ENCODE data around the gene LRCH3. TPM values are rescaled to one million over a fixed set of nuclear protein-coding genes. Genes with fewer than 3 reads are reported as not detected.
A peak's percentile ranks its signal among the peaks of the same experiment; 100 is the strongest.

Gene LRCH3
- polyA plus RNA-seq, 2 of the 4 experiments (the other 2 are of a cell fraction), result 14.2 to 44.6 TPM

GRCh38 chr3:197752107-197752506, 38.9 kb upstream of the LRCH3 start:
- no peak for DNase-seq (ENCODE audit: low read depth in 1 of 2, low spot score in 1 of 2)

DNA sequence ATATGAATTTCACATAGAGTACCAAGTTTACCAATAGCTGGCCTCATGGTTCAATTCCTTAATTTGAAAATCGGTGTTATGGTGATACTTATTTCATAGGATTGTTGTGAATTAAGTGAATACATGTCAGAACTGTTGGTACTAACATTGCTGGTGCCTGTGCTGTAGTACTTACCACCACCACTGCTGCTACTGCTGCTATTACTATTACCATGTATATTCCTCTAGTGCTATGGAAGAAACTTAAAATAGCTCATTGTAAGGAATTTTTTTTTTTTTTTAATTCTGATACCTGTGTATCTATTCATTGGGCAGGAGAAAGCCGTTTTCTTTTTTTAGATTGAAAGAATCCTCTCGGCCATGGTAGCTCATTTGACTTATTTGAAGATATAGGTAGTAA, 37.8 kb upstream of the LRCH3 start:
- ChIA-PET CTCF (interaction anchor here (1.1 to 1.6 kb wide), 2 partner anchors 9 to 154 kb away, joined by 3 to 5 read pairs; no protein-coding TSS in a partner anchor), POLR2A (no interaction called here)
- 95% methylated on average over 3 of the region's 3 CpGs for WGBS (ENCODE audit: missing lambda C conversion rate)
- H3K27ac ChIP-seq, result no peak overlapping the region
- FAIRE-seq, result no peak
- TF ChIP-seq, protein P1, sequence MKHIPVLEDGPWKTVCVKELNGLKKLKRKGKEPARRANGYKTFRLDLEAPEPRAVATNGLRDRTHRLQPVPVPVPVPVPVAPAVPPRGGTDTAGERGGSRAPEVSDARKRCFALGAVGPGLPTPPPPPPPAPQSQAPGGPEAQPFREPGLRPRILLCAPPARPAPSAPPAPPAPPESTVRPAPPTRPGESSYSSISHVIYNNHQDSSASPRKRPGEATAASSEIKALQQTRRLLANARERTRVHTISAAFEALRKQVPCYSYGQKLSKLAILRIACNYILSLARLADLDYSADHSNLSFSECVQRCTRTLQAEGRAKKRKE (CRISPR knock-in tag; IDR thresholded peaks at IDR 0.05; ENCODE audit: low read depth), result no peak
- TF ChIP-seq USF2 (IDR thresholded peaks at IDR 0.05), result no peak
- TF ChIP-seq MAX (IDR thresholded peaks at IDR 0.05), result no peak
- TF ChIP-seq ZSCAN20 (CRISPR knock-in tag; IDR thresholded peaks at IDR 0.05), result no peak
- TF ChIP-seq CBX8 (IDR thresholded peaks at IDR 0.05), result no peak
- no peak for TF ChIP-seq CEBPB (IDR thresholded peaks at IDR 0.05)
- no peak for TF ChIP-seq ZNF302 (CRISPR knock-in tag; IDR thresholded peaks at IDR 0.05)
- TF ChIP-seq FOSB (CRISPR knock-in tag; IDR thresholded peaks at IDR 0.05), result no peak
- H3K4me3 ChIP-seq, result no peak overlapping the region
- ATAC-seq, result no peak
- no peak for DNase-seq (ENCODE audit: low read depth in 1 of 2, low spot score in 1 of 2)
- H3K4me1 ChIP-seq, result peaks cover 21% of the 10 kb centered on the region
- H3K4me2 ChIP-seq, result no peak overlapping the region
- no peaks in the 10 kb centered on the region for H3K9me3 ChIP-seq

More at GRCh38 chr3:197752107-197752506, 38.9 kb upstream of the LRCH3 start:
- FAIRE-seq (no peak), ATAC-seq (no peak)
- 85% methylated on average over 5 of the region's 5 CpGs for WGBS (ENCODE audit: missing lambda C conversion rate)
- Histone ChIP-seq H3K9me3 (no peaks in the 10 kb centered on the region), H3K4me3 (no peak overlapping the region; the same call in 2 of the 3 replicates), H3K4me1 (peaks cover 21% of the 10 kb centered on the region), H3K27ac (peak overlapping the region in 1 of 2 experiments; percentile 98; a peak in 3 of 6 replicates), H3K4me2 (peak overlapping the region; percentile 98)
- CTCF ChIA-PET, result interaction anchor here (1.6 kb wide), 1 partner anchor 9 kb away, joined by 3 read pairs; no protein-coding TSS in a partner anchor
- POLR2A ChIA-PET, result no interaction called here
- TF ChIP-seq EP300 (IDR thresholded peaks at IDR 0.05), result no peak

- FAIRE-seq (no peak), ATAC-seq (no peak), DNase-seq (ENCODE audit: low read depth in 1 of 2, low spot score in 1 of 2) (no peak)
- no peak for TF ChIP-seq MAX (IDR thresholded peaks at IDR 0.05)
- TF ChIP-seq RFX5 (IDR thresholded peaks at IDR 0.05), result no peak
- TF ChIP-seq ESRRA (IDR thresholded peaks at IDR 0.05; ENCODE audit: borderline replicate concordance, low read length), result no peak
- no peak for TF ChIP-seq TP53 (CRISPR knock-in tag; IDR thresholded peaks at IDR 0.05)
- TF ChIP-seq HDAC2 (IDR thresholded peaks at IDR 0.05), result no peak
- TF ChIP-seq RCOR1 (IDR thresholded peaks at IDR 0.05; ENCODE audit: low read depth, low read length), result no peak
- TF ChIP-seq RARB (CRISPR knock-in tag; IDR thresholded peaks at IDR 0.05), result no peak
- TF ChIP-seq FOXS1 (CRISPR knock-in tag; IDR thresholded peaks at IDR 0.05), result no peak
- TF ChIP-seq MYC (IDR thresholded peaks at IDR 0.05; ENCODE audit: borderline replicate concordance, low read length), result no peak
- TF ChIP-seq HOXB5 (CRISPR knock-in tag; IDR thresholded peaks at IDR 0.05), result no peak
- TF ChIP-seq EP300 (IDR thresholded peaks at IDR 0.05), result no peak
- TF ChIP-seq, protein P2, sequence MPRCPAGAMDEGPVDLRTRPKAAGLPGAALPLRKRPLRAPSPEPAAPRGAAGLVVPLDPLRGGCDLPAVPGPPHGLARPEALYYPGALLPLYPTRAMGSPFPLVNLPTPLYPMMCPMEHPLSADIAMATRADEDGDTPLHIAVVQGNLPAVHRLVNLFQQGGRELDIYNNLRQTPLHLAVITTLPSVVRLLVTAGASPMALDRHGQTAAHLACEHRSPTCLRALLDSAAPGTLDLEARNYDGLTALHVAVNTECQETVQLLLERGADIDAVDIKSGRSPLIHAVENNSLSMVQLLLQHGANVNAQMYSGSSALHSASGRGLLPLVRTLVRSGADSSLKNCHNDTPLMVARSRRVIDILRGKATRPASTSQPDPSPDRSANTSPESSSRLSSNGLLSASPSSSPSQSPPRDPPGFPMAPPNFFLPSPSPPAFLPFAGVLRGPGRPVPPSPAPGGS (IDR thresholded peaks at IDR 0.05), result no peak
- no peak for TF ChIP-seq TFCP2L1 (CRISPR knock-in tag; IDR thresholded peaks at IDR 0.05)
- TF ChIP-seq POLR2AphosphoS2 (conservative IDR thresholded peaks at IDR 0.05; ENCODE audit: low read length), result no peak
- no peak for TF ChIP-seq ZNF302 (CRISPR knock-in tag; IDR thresholded peaks at IDR 0.05)
- no peak for TF ChIP-seq MAZ (IDR thresholded peaks at IDR 0.05; ENCODE audit: borderline replicate concordance, low read depth, low read length)
- TF ChIP-seq EHMT2 (IDR thresholded peaks at IDR 0.05; ENCODE audit: low read depth), result no peak
- 79% methylated on average over 3 of the region's 3 CpGs for WGBS (ENCODE audit: missing lambda C conversion rate)
- peaks cover 16% of the 10 kb centered on the region for H3K4me1 ChIP-seq
- no peaks in the 10 kb centered on the region for H3K9me3 ChIP-seq
- H3K4me2 ChIP-seq, result no peak overlapping the region
- H3K27ac ChIP-seq, result no peak overlapping the region
- POLR2A ChIA-PET, result no interaction called here
- H3K4me3 ChIP-seq, result no peak overlapping the region
- CTCF ChIA-PET, result interaction anchor here (0.7 kb wide), 1 partner anchor 51 kb away, joined by 3 read pairs; no protein-coding TSS in a partner anchor
Observed at GRCh38 chr3:197756704-197757103, 34.4 kb upstream of the LRCH3 start.

Measured in A549 (cell line).